Suprapubic skin (tissue), 4 donors: ENCODE measurements around the gene A2ML1. TPM values are rescaled to one million over a fixed set of nuclear protein-coding genes. Genes with fewer than 3 reads are reported as not detected.
A peak's percentile ranks its signal among the peaks of the same experiment; 100 is the strongest.

ENCODE experiments used
- DNase-seq, 2 donors: peaks; one replicate each; pipeline ENCODE4 v3.0.0-alpha.2; 2019; ENCODE audit warnings: low spot score in 2 of 2
- H3K27ac ChIP-seq: fragments of 200-600 bp; sonication (generic); one replicate; pipeline ENCODE4 v1.5.1; 2019
- H3K27me3 ChIP-seq: fragments of 200-600 bp; sonication (generic); one replicate; pipeline ENCODE4 v1.5.1; 2019
- H3K36me3 ChIP-seq: fragments of 200-600 bp; sonication (generic); one replicate; pipeline ENCODE4 v1.5.1; 2019
- H3K4me1 ChIP-seq: fragments of 200-600 bp; sonication (generic); one replicate; pipeline ENCODE4 v1.5.1; 2019
- H3K4me3 ChIP-seq: fragments of 200-600 bp; sonication (generic); one replicate; pipeline ENCODE4 v1.5.1; 2019; ENCODE audit warnings: mild to moderate bottlenecking
- H3K9me3 ChIP-seq: fragments of 200-600 bp; sonication (generic); one replicate; pipeline ENCODE4 v1.5.1; 2019
- EP300 ChIP-seq: sonication (generic); formaldehyde crosslinking; IDR thresholded peaks from one replicate; pipeline ENCODE4 v1.6.1; 2017; ENCODE audit warnings: antibody characterized with exemption
- POLR2A ChIP-seq, 2 donors: fragments of 450-650 bp; IDR thresholded peaks; one replicate each; pipeline ENCODE4 v1.6.1; 2017; ENCODE audit warnings: antibody characterized with exemption in 2 of 2, mild to moderate bottlenecking in 2 of 2, moderate library complexity in 2 of 2
- POLR2AphosphoS5 ChIP-seq, 3 donors: sonication (generic); formaldehyde crosslinking; IDR thresholded peaks; one replicate each; pipeline ENCODE4 v1.6.1; 2017; ENCODE audit warnings: antibody characterized with exemption in 3 of 3
- WGBS: methylation state at CpG from one replicate; pipeline ENCODE4 v1.1.5; 2018; 5-methylcytosine and 5-hydroxymethylcytosine counted together
- total RNA-seq, 4 donors: library from RNA; depleted of rRNA; stranded (reverse); fragments of >200 nt; gene quantifications; one replicate each; pipeline ENCODE4 v1.1.0, GENCODE V29; 2016
- TF ChIP-seq, protein P1 (sequence below), 2 donors: fragments of 200-600 bp in 1 of 2; fragments of 450-650 bp in 1 of 2; sonication (generic) in 1 of 2; IDR thresholded peaks; one replicate each; pipeline ENCODE4 v1.5.1; 2016 to 2019; ENCODE audit warnings: antibody characterized with exemption in 2 of 2, mild to moderate bottlenecking in 1 of 2, moderate library complexity in 1 of 2

Gene A2ML1
- 100 to 1,000 TPM; 166 to 268 (median 218) TPM for total RNA-seq

DNA sequence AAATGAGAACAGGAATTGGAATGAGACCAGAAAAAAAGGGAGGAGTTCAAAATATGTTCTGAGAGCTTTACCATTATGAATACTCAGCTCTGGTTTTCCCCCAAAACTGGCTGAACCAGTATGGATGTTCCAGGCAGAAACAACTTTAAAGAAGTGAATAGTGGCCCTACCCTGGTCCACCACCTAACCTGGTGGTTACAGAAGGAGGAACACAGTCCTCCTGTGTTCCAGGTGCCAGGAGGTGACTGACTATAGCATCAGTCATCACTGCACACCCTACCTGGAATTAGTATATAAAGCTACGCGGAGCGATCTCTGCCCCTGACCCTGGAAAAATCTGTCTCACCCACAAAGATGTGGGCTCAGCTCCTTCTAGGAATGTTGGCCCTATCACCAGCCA is at the start of gene A2ML1:
Gene A2ML1, plus strand, starts transcription at position 324 of the 400 bp plus-strand sequence. Its CDS starts 31 bp downstream, at position 355.
- Histone ChIP-seq H3K36me3 (no peaks in the 10 kb centered on the region), H3K4me3 (peak within 1 kb of the TSS; percentile 7), H3K4me1 (peaks cover 47% of the 10 kb centered on the region), H3K9me3 (no peaks in the 10 kb centered on the region), H3K27ac (peak within 1 kb of the TSS; percentile 69), H3K27me3 (no peaks in the 10 kb centered on the region)
- TF ChIP-seq POLR2AphosphoS5 (IDR thresholded peaks at IDR 0.05) (no peak), POLR2A (IDR thresholded peaks at IDR 0.05) (no peak), EP300 (no peak)
- TF ChIP-seq, protein P1, sequence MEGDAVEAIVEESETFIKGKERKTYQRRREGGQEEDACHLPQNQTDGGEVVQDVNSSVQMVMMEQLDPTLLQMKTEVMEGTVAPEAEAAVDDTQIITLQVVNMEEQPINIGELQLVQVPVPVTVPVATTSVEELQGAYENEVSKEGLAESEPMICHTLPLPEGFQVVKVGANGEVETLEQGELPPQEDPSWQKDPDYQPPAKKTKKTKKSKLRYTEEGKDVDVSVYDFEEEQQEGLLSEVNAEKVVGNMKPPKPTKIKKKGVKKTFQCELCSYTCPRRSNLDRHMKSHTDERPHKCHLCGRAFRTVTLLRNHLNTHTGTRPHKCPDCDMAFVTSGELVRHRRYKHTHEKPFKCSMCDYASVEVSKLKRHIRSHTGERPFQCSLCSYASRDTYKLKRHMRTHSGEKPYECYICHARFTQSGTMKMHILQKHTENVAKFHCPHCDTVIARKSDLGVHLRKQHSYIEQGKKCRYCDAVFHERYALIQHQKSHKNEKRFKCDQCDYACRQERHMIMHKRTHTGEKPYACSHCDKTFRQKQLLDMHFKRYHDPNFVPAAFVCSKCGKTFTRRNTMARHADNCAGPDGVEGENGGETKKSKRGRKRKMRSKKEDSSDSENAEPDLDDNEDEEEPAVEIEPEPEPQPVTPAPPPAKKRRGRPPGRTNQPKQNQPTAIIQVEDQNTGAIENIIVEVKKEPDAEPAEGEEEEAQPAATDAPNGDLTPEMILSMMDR (IDR thresholded peaks at IDR 0.05): no peak
- 41% methylated on average over 3 of the region's 3 CpGs for WGBS
- DNase-seq: no peak

DNA sequence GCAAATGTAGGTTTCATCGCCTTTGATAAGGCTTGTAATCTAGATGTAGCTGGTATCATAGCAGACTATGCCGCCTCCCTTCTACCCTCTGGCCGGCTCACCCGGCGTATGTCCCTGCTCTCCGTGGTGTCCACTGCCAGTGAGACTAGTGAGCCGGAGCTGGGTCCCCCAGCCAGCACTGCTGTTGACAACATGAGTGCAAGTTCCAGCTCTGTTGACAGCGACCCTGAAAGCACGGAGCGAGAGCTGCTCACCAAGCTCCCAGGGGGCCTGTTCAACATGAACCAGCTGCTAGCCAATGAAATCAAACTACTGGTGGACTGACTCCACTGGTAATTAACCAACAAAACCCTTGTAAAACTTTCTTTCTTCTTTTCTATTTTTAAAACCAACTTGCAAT is 49.0 kb upstream of the A2ML1 start:
- WGBS: 85% methylated on average over 10 of the region's 10 CpGs
- H3K4me3 ChIP-seq: no peak overlapping the region
- no peaks in the 10 kb centered on the region for H3K4me1 ChIP-seq
- H3K9me3 ChIP-seq: no peaks in the 10 kb centered on the region
- DNase-seq: no peak
- peaks cover 14% of the 10 kb centered on the region for H3K36me3 ChIP-seq
- H3K27me3 ChIP-seq: no peaks in the 10 kb centered on the region
- H3K27ac ChIP-seq: no peak overlapping the region
- TF ChIP-seq EP300 (no peak), POLR2A (IDR thresholded peaks at IDR 0.05) (no peak)
- TF ChIP-seq, protein P1 (IDR thresholded peaks at IDR 0.05): no peak

DNA sequence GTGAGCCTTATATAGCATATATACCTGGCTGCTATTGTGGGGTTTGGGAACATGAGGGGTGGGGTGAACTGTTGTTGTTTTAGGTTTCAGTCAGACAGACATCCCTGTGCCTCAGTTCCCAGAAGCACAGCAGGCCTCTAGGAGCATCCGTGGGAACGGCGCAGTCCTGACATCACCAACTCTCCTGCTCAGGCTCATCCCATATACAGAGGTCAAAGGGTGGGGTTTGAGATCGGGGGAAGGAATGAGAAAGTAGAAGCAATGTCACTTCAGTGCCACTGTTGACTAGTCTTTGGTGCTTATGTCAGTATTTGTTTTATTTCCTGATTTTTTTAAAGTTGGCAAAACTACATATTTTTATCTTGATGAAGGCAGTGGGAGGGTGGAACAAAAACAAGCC is 43.1 kb upstream of the A2ML1 start:
- no peaks in the 10 kb centered on the region for H3K9me3 ChIP-seq
- H3K4me1 ChIP-seq: peaks cover 6% of the 10 kb centered on the region
- H3K36me3 ChIP-seq: peaks cover 15% of the 10 kb centered on the region
- no peak overlapping the region for H3K27ac ChIP-seq
- H3K4me3 ChIP-seq: no peak overlapping the region
- H3K27me3 ChIP-seq: no peaks in the 10 kb centered on the region
- no peak for TF ChIP-seq EP300
- TF ChIP-seq POLR2AphosphoS5 (IDR thresholded peaks at IDR 0.05): no peak
- no peak for TF ChIP-seq POLR2A (IDR thresholded peaks at IDR 0.05)
- TF ChIP-seq, protein P1 (IDR thresholded peaks at IDR 0.05): no peak
- WGBS: 86% methylated on average over 4 of the region's 4 CpGs
- DNase-seq: no peak

DNA sequence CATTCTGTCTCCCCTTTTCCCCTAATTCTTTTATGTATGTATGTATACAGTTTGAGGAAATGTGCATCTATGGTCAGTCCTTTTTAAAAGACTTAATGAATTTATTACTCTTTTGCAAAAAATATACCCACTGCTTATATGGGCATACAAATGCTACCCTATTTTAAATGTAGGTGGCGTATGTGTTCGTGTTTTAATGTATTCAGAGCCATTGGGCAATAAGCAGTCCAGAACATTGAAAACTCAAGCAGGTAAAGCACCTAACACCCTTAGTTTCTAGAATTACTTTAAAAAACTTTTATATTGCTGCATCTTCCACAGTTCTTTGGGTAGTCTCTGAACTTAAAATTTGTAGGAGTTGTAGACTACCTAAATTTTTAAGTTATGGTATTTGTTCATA is 42.6 kb upstream of the A2ML1 start:
- TF ChIP-seq, protein P1 (IDR thresholded peaks at IDR 0.05): no peak
- TF ChIP-seq POLR2A (IDR thresholded peaks at IDR 0.05) (no peak), POLR2AphosphoS5 (IDR thresholded peaks at IDR 0.05) (no peak), EP300 (no peak)
- H3K36me3 ChIP-seq: peaks cover 15% of the 10 kb centered on the region
- peaks cover 6% of the 10 kb centered on the region for H3K4me1 ChIP-seq
- H3K27ac ChIP-seq: no peak overlapping the region
- DNase-seq: no peak
- H3K27me3 ChIP-seq: no peaks in the 10 kb centered on the region
- no peak overlapping the region for H3K4me3 ChIP-seq
- 64% methylated on average over 2 of the region's 2 CpGs for WGBS
- no peaks in the 10 kb centered on the region for H3K9me3 ChIP-seq

DNA sequence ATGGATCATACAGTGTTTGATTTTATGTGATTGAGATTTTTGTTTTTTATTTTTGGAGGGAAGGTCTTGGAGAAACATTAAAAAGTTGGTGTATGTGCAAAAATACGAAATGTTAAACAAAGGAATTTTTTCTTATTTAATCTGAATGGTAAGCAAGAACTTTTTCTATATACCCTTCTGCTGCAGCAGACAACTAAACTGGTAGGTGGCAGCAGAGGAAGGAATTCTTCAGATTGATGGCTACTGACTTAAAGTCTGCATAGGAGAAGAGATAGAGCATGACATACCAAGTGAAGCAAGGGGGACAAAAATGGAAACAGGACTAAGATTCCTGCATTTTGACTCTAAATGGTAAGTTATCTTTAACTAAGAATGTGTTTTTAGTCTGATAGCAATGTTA is 42.0 kb upstream of the A2ML1 start:
- H3K27me3 ChIP-seq: no peaks in the 10 kb centered on the region
- H3K27ac ChIP-seq: no peak overlapping the region
- peaks cover 15% of the 10 kb centered on the region for H3K36me3 ChIP-seq
- H3K4me1 ChIP-seq: peaks cover 6% of the 10 kb centered on the region
- H3K9me3 ChIP-seq: no peaks in the 10 kb centered on the region
- DNase-seq: no peak
- WGBS: 71% methylated on average over 1 of the region's 1 CpG
- TF ChIP-seq, protein P1 (IDR thresholded peaks at IDR 0.05): peak; percentile 15 to 22
- TF ChIP-seq POLR2A (IDR thresholded peaks at IDR 0.05): no peak
- no peak overlapping the region for H3K4me3 ChIP-seq
